Body of pancreas (tissue), 4 donors: ENCODE measurements around the gene CCNY. TPM values are rescaled to one million over a fixed set of nuclear protein-coding genes. Genes with fewer than 3 reads are reported as not detected.

Experiments used
- ATAC-seq: fragments of 150-250 bp; one replicate; pipeline ENCODE4 v1.9.1; 2016
- DNase-seq, 4 donors: peaks; one replicate each; pipeline ENCODE4 v3.0.0-alpha.2; 2019
- H3K27ac ChIP-seq, 4 donors: fragments of 200-600 bp; sonication (generic); 1 replicate in 3 of 4; 2 replicates in 1 of 4; pipeline versions ENCODE4 v1.5.1 to v1.6.1; 2016 to 2019; ENCODE audit warnings: mild to moderate bottlenecking in 1 of 4, mixed read lengths in 1 of 4, moderate library complexity in 1 of 4
- H3K27me3 ChIP-seq, 2 donors: fragments of 200-600 bp; sonication (generic); one replicate each; pipeline ENCODE4 v1.6.0; 2016; ENCODE audit warnings: mild to moderate bottlenecking in 1 of 2
- H3K36me3 ChIP-seq, 2 donors: fragments of 200-600 bp; sonication (generic); replicated peaks in 1 of 2; 2 replicates each; pipeline ENCODE4 v1.5.1; 2016; ENCODE audit warnings: low read depth in 2 of 2; ENCODE audit not compliant: insufficient read depth in 1 of 2
- H3K4me1 ChIP-seq: fragments of 200-600 bp; sonication (generic); one replicate; pipeline ENCODE4 v1.6.0; 2016
- H3K4me3 ChIP-seq, 2 donors: fragments of 200-600 bp; sonication (generic); 1 replicate in 1 of 2; 2 replicates in 1 of 2; pipeline ENCODE4 v1.5.1; 2016 to 2019
- H3K9me3 ChIP-seq, 3 donors: fragments of 200-600 bp; sonication (generic); 1 replicate in 2 of 3; 2 replicates in 1 of 3; pipeline ENCODE4 v1.5.1; 2016
- CTCF ChIP-seq, 7 experiments: fragments of 450-650 bp in 4 of 7; fragments of 200-600 bp in 3 of 7; sonication (generic) in 3 of 7; IDR thresholded peaks; one replicate each; pipeline ENCODE4 v1.5.1; 2016 to 2019; ENCODE audit warnings: antibody characterized with exemption in 7 of 7
- POLR2A ChIP-seq, 3 donors: fragments of 450-650 bp; IDR thresholded peaks; one replicate each; pipeline ENCODE4 v1.6.1; 2016; ENCODE audit warnings: antibody characterized with exemption in 3 of 3, mild to moderate bottlenecking in 2 of 3
- WGBS, 2 donors: methylation state at CpG; one replicate each; pipeline ENCODE4 v1.1.5; 2017; 5-methylcytosine and 5-hydroxymethylcytosine counted together
- intact Hi-C: fragments of 100-400 bp; cut with DNase I; formaldehyde crosslinking; loops from one replicate; pipeline ENCODE4 v1.15.1; 2023
- total RNA-seq, 2 donors: library from RNA; depleted of rRNA; stranded (reverse); fragments of >200 nt; gene quantifications; one replicate each; pipeline ENCODE4 v1.1.0, GENCODE V29; 2016

Gene CCNY
- total RNA-seq, 2 donors from 2014 or later, result 9.6 to 18.9 TPM

- no peak for TF ChIP-seq CTCF (IDR thresholded peaks at IDR 0.05)
- TF ChIP-seq POLR2A (IDR thresholded peaks at IDR 0.05), result no peak
- no peak for DNase-seq
- Histone ChIP-seq H3K9me3 (peaks cover 0 to 17% (median 0%) of the 10 kb centered on the region in 3 donors), H3K27ac (peak overlapping the region in 2 of 4 donors; percentile 9 to 16), H3K4me1 (peaks cover 16% of the 10 kb centered on the region), H3K27me3 (no peaks in the 10 kb centered on the region), H3K36me3 (no peaks in the 10 kb centered on the region), H3K4me3 (no peak overlapping the region)
- intact Hi-C loops, result no loop called here
- ATAC-seq, result no peak
- 46 to 48% methylated on average over 2 of the region's 2 CpGs for WGBS, 2 donors
These were observed 103.7 kb downstream of the CCNY start for GRCh38 chr10:35440016-35440415.

GRCh38 chr10:35442028-35442427 is 105.7 kb downstream of the CCNY start:
- intact Hi-C loops, result no loop called here
- peaks cover 23% of the 10 kb centered on the region for H3K4me1 ChIP-seq
- DNase-seq, result no peak
- no peaks in the 10 kb centered on the region for H3K36me3 ChIP-seq
- 81 to 95% methylated on average over 1 of the region's 1 CpG for WGBS, 2 donors
- no peak overlapping the region for H3K4me3 ChIP-seq
- TF ChIP-seq CTCF (IDR thresholded peaks at IDR 0.05) (no peak), POLR2A (IDR thresholded peaks at IDR 0.05) (no peak)
- H3K27ac ChIP-seq, result no peak overlapping the region
- no peaks in the 10 kb centered on the region for H3K27me3 ChIP-seq
- ATAC-seq, result no peak
- peaks cover 0 to 17% (median 0%) of the 10 kb centered on the region in 3 donors for H3K9me3 ChIP-seq

GRCh38 chr10:35442592-35442991 is 106.3 kb downstream of the CCNY start:
- DNase-seq (no peak), ATAC-seq (no peak)
- no peaks in the 10 kb centered on the region for H3K36me3 ChIP-seq
- no peaks in the 10 kb centered on the region for H3K27me3 ChIP-seq
- no peak overlapping the region for H3K4me3 ChIP-seq
- intact Hi-C loops, result no loop called here
- H3K9me3 ChIP-seq, result peaks cover 0 to 17% (median 0%) of the 10 kb centered on the region in 3 donors
- no peak overlapping the region for H3K27ac ChIP-seq
- peaks cover 29% of the 10 kb centered on the region for H3K4me1 ChIP-seq
- 91 to 92% methylated on average over 4 of the region's 4 CpGs for WGBS, 2 donors
- TF ChIP-seq POLR2A (IDR thresholded peaks at IDR 0.05) (no peak), CTCF (IDR thresholded peaks at IDR 0.05) (no peak)

GRCh38 chr10:35443858-35444257 is 107.5 kb downstream of the CCNY start:
- no peaks in the 10 kb centered on the region for H3K36me3 ChIP-seq
- intact Hi-C loops, result no loop called here
- no peak overlapping the region for H3K4me3 ChIP-seq
- WGBS, 2 donors, result 94 to 99% methylated on average over 3 of the region's 3 CpGs
- peaks cover 42% of the 10 kb centered on the region for H3K4me1 ChIP-seq
- H3K27me3 ChIP-seq, result no peaks in the 10 kb centered on the region
- ATAC-seq (no peak), DNase-seq (no peak)
- peaks cover 0 to 15% (median 0%) of the 10 kb centered on the region in 3 donors for H3K9me3 ChIP-seq
- no peak for TF ChIP-seq POLR2A (IDR thresholded peaks at IDR 0.05)
- TF ChIP-seq CTCF (IDR thresholded peaks at IDR 0.05), result no peak
- H3K27ac ChIP-seq, result no peak overlapping the region

GRCh38 chr10:35445150-35445884 is 109.0 kb downstream of the CCNY start:
- Histone ChIP-seq H3K4me3 (no peak overlapping the region), H3K36me3 (no peaks in the 10 kb centered on the region), H3K27ac (no peak overlapping the region), H3K9me3 (peaks cover 0 to 9% (median 0%) of the 10 kb centered on the region in 3 donors), H3K27me3 (no peaks in the 10 kb centered on the region), H3K4me1 (peaks cover 47% of the 10 kb centered on the region)
- WGBS, 2 donors, result 87 to 94% methylated on average over 4 of the region's 4 CpGs
- ATAC-seq (no peak), DNase-seq (no peak)
- TF ChIP-seq POLR2A (IDR thresholded peaks at IDR 0.05), result no peak
- intact Hi-C loops, result no loop called here
